ENCODE data around the gene IFI27L2. TPM values are rescaled to one million over a fixed set of nuclear protein-coding genes. Genes with fewer than 3 reads are reported as not detected.

IFI27L2 gene
- total RNA-seq, 2 experiments from 2014 or later: 52.6 to 102 TPM

- Histone ChIP-seq H3K79me2 (ENCODE audit: insufficient read depth, low read depth, low read length) (peaks cover 89% of the 10 kb centered on the region), H4K20me1 (ENCODE audit: insufficient read depth, low read length) (peaks cover 12% of the 10 kb centered on the region; the same call in 1 of the 2 replicates), H3K4me1 (ENCODE audit: insufficient read depth, low read length, poor library complexity, severe bottlenecking) (peaks cover 38% of the 10 kb centered on the region), H3K27ac (ENCODE audit: low read depth, low read length, poor library complexity, severe bottlenecking) (no peak overlapping the region), H3K9me2 (ENCODE audit: insufficient read depth, low read length) (peaks cover 2% of the 10 kb centered on the region; the same call in 1 of the 2 replicates), H3K9me3 (ENCODE audit: low read length) (peaks cover 23% of the 10 kb centered on the region), H2AFZ (ENCODE audit: low read length) (no peak overlapping the region), H3K36me3 (ENCODE audit: insufficient read depth, low read length) (peaks cover 55% of the 10 kb centered on the region), H3K4me3 (ENCODE audit: low read depth, low read length, poor library complexity, severe bottlenecking) (peak overlapping the region; percentile 33), H3K4me2 (ENCODE audit: low read length) (peak overlapping the region; percentile 79)
- BruUV-seq (replicated peaks): no TSS peak
- intact Hi-C loops (cut with micrococcal nuclease; ENCODE audit: unreplicated experiment): no loop called here
- CTCF ChIA-PET (ENCODE audit: unreplicated experiment): no interaction called here
- POLR2A ChIA-PET: interaction anchor here (0.9 to 1.5 kb wide), 2 partner anchors 13 to 14 kb away, joined by 3 to 5 read pairs; no protein-coding TSS in a partner anchor
- DNase-seq (ENCODE audit: low spot score): no peak
- no peak for TF ChIP-seq EZH2phosphoT487 (IDR thresholded peaks at IDR 0.05; ENCODE audit: borderline replicate concordance, low read depth, low read length)
- TF ChIP-seq CTCF (conservative IDR thresholded peaks at IDR 0.05; ENCODE audit: low read length): no peak
These were observed 51.6 kb downstream of the IFI27L2 start for GRCh38 chr14:94077823-94078222.

Other genes with a start within 250 kb of the IFI27L2 start
- not detected in 2 replicates for gene FAM181A, start 202.3 kb downstream of the IFI27L2 start, total RNA-seq (2014; rRNA removed; shearing (Covaris generic))
- gene FAM181A, start 202.3 kb downstream of the IFI27L2 start, total RNA-seq (2022): not detected in 2 replicates
- gene ASB2, start 153.0 kb downstream of the IFI27L2 start, total RNA-seq (2014; rRNA removed; shearing (Covaris generic)): 15.0 and 21.7 TPM in 2 replicates
- 16.1 and 23.6 TPM in 2 replicates for gene ASB2, start 153.0 kb downstream of the IFI27L2 start, total RNA-seq (2022)
- not detected in 2 replicates for gene CCDC197, start 132.3 kb downstream of the IFI27L2 start, total RNA-seq (2014; rRNA removed; shearing (Covaris generic))
- not detected in 2 replicates for gene CCDC197, start 132.3 kb downstream of the IFI27L2 start, total RNA-seq (2022)
- 0.28 and 0.44 TPM in 2 replicates for gene OTUB2, start 103.3 kb downstream of the IFI27L2 start, total RNA-seq (2014; rRNA removed; shearing (Covaris generic))
- 0.48 and 0.84 TPM in 2 replicates for gene OTUB2, start 103.3 kb downstream of the IFI27L2 start, total RNA-seq (2022)
- 81.5 and 91.5 TPM in 2 replicates for gene DDX24, start 48.4 kb downstream of the IFI27L2 start, total RNA-seq (2014; rRNA removed; shearing (Covaris generic))
- gene DDX24, start 48.4 kb downstream of the IFI27L2 start, total RNA-seq (2022): 143 and 172 TPM in 2 replicates
- 40.0 and 49.0 TPM in 2 replicates for gene IFI27L1, start 48.3 kb downstream of the IFI27L2 start, total RNA-seq (2014; rRNA removed; shearing (Covaris generic))
- 61.5 and 63.4 TPM in 2 replicates for gene IFI27L1, start 48.3 kb downstream of the IFI27L2 start, total RNA-seq (2022)
- gene IFI27, start 18.9 kb downstream of the IFI27L2 start, total RNA-seq (2014; rRNA removed; shearing (Covaris generic)): 0.63 and 0.90 TPM in 2 replicates
- gene IFI27, start 18.9 kb downstream of the IFI27L2 start, total RNA-seq (2022): 1.3 and 1.5 TPM in 2 replicates
- 0.54 and 1.7 TPM in 2 replicates for gene PPP4R4, start 44.7 kb upstream of the IFI27L2 start, total RNA-seq (2014; rRNA removed; shearing (Covaris generic))
- gene PPP4R4, start 44.7 kb upstream of the IFI27L2 start, total RNA-seq (2022): 0.93 and 1.00 TPM in 2 replicates
- not detected in 2 replicates for gene SERPINA10, start 163.7 kb upstream of the IFI27L2 start, total RNA-seq (2014; rRNA removed; shearing (Covaris generic))
- not detected in 2 replicates for gene SERPINA10, start 163.7 kb upstream of the IFI27L2 start, total RNA-seq (2022)
- not detected in 2 replicates for gene SERPINA6, start 193.7 kb upstream of the IFI27L2 start, total RNA-seq (2014; rRNA removed; shearing (Covaris generic))
- not detected in 2 replicates for gene SERPINA6, start 193.7 kb upstream of the IFI27L2 start, total RNA-seq (2022)
- not detected in 2 replicates for gene SERPINA2, start 237.1 kb upstream of the IFI27L2 start, total RNA-seq (2014; rRNA removed; shearing (Covaris generic))
- not detected in 2 replicates for gene SERPINA2, start 237.1 kb upstream of the IFI27L2 start, total RNA-seq (2022)